NOMO-1 treated with dmso at 0.1 percent for 144 hours (cell line): Measurements from ENCODE around the gene CACNA2D3.

Experiments used
- DNase-seq: peaks from one replicate; lab custom pipeline; 2025; ENCODE audit not compliant: unreplicated experiment; lab: John Stamatoyannopoulos, UW

Gene CACNA2D3

DNA sequence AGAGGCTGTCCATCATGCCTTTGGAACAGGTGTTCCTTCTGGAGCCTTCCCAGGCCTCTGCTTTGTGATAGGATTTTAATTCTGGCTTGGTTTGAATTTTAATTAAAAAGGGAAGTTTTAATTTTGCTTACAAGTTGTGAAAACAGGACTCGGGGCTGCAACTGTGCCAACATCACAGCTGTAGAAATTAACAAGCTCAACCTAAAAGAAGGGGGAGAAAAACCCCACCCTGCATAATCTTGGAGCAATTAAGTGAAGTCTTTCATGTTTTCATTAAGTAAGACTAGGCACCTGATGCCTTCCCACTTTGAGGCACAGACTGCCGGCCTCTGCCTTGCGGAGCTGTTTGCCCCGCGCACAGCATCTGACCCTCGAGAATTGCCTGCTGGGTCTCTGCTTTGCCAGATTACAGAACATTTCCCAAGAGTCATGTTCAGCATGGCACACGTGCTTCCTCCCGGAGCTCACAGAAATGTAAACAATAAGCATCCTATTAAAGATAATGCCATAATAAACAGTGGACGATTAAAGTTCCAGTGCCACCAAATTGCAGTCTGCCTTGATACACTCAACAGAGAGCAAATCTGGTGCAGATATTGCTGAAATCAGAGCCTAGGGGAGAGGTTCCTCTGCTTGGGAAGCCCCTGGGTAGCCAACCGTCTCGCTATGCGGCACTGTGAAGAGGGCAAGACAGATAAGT is 441.3 kb downstream of the CACNA2D3 start:
- DNase-seq, result no peak

DNA sequence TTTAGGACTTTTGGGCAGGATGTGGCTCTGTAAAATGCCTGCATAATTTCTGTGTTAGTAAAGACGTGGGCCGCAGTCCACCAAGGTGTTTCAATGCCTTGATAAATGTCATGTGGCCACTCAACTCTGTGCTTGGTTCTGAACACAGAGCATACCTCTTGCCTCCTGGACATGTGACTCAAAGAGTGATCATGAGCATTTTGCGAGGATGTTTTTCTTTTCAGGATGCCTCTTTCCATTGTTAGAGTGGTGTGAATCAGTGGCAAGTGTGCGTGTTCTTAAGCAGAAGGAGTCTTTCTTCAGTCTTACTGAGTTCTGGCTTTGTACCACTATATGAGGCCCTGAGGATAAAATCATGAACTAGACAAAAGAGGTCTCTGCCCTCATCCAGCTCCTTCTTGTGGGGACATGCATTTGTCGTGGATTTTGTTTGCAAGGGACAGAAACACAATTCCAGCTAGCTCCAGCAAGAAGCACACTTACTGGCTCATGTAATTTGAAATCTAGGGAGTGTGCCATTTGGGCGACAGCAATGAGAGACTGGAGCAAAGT is 442.1 kb downstream of the CACNA2D3 start:
- no peak for DNase-seq

DNA sequence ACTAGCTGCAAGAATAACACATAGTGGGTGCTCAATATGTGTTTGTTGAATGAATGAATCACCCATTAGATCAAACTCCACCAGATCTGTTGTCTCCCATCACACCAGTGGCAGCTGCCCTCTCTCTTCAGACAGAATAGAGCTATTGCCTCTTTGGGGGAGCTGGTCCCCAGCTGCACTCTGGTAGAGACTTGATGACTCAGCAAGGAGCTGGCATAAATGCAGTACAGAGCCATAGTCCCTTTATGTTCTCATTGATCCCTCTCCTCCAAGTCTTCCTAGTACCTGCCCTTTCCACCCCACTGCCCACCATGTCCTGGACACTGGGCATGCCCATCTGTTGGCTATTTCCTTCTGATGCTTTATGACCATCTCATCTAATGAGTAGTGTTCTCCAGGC is 443.6 kb downstream of the CACNA2D3 start:
- DNase-seq, result no peak

DNA sequence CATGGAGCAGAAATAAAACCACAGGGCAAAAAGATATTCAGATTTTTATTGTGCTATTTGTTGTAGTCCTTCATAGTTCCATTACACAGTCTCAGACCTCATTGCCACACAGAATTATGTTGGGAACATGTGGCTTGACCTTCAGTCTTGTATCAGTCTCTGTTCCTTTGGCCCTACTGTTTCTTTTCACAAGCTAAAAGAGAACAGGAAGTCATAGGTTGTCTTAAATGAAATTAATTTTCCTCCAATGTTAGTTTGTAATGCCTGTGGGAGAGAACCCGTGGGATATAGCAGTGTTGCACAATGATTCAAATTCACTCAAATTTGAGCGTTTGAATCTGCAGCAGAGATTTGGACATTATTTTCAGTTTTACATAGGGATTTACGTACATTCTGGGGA is 445.6 kb downstream of the CACNA2D3 start:
- no peak for DNase-seq

DNA sequence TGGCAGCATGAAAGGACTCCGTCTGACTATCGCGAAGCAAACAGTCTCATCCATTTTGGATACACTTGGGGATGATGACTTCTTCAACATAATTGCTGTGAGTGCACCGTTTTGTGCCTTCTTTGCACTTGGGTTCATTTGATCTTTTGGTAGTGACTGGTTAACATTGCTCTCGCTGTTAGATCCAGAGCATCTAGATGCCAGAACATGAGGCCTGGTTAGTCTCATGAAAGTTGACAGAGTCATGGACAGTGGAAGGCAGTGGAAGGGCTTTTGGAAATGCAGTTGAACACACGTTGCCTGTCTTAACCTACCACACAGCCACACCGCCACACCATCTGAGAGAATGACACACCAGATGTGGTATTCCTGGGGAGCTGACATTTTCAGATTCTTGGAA is 447.7 kb downstream of the CACNA2D3 start:
- DNase-seq, result no peak

DNA sequence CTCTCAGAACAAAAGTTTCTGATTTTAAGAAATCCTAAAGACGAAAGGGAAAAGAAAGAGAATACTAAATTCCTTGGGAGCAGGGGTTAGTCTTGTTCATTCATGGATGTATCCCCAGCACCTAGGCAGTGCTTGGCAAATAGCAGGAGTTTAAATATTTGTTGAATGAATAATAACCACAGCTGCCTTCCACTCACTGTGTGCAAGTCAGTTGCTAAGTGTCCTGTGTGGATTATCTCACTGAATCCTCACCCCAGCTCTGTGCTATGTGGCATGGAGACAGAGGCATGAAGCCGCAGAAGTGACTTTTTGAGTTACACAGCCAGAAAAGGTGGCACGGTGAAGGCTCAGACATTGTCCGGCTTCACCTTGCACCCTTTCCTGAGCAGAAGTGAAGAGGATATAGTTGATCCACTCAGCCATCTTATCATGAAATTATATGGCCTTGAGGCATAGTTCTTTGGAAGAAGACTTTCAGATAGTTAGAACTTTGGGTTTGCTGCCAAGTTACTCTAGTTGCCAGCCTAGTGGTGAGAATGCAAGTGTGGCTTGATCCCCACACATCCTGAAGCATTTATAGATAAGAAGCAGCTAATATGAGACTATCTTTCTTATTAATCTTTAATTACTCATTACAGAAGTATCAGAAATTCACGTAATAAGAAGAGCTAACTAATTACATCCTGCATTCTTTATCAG is 450.0 kb downstream of the CACNA2D3 start:
- DNase-seq, result no peak

DNA sequence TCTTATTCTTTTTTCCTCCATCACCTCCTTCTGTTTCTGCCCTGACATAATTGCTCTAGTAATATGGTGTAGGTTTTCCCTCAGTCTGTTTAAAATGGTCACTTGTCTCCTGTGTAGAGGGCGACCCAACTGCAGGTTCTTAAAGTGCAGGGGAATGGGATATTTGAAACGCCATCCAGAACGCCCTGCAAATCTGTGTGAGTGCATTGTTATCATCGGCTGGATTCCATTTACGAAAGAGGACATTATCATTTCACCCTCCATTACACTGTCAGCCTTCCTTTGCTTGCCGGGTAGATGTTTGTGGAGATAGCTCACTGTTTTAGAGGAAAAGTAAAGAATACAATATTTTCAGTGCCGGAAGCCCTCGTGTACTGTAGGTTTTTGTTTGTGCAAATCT is 451.5 kb downstream of the CACNA2D3 start:
- no peak for DNase-seq

DNA sequence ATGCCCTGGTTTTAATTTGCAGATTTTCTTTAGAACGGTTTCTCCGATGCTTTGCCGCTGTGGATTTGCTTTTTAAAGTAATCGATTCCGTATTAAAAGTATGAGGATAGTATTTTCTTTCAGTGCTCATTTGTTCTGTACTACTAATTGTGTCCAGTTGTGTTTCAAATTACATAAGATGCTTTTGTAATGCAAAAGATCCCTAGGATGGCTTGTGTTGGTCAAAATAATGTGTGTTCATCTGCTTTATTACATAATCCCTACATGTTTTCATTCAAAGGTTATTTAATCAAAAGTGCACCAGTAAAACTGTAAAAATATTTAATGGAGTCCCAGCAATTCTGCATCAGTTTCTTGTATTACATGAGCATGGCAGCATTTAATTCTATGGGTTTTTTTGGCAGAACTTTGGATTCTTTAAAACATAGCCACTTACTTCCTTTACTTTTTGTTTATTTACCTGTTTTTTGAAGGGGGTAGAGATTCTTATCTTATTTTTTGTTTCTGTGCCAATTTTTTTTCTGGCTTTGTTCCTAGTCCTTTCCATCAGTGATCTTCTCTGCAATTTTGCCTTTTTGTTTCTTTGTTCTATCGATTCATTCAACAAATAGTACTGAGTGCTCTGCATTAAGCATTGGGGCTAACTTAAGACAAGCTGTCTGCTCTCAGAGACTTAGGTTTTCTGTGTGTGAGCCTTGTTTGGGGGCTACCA is 452.7 kb downstream of the CACNA2D3 start:
- DNase-seq, result no peak

DNA sequence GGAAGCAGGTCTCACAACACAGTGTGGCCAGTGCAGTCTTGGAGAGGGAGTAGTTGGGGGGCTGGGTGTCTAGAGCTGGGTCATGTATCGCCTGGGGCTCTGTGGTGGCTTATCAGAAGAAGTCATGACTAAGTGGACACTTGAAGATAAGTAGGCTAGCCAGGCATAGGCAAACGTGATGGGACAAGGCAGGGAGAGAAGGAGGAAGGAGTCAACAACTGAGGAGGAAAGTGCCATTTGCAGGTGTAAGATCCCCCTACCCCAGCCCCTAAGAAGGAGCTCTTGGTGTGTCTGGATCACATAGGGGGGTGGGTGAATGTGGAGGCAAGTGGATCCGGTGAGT is 453.2 kb downstream of the CACNA2D3 start:
- no peak for DNase-seq

DNA sequence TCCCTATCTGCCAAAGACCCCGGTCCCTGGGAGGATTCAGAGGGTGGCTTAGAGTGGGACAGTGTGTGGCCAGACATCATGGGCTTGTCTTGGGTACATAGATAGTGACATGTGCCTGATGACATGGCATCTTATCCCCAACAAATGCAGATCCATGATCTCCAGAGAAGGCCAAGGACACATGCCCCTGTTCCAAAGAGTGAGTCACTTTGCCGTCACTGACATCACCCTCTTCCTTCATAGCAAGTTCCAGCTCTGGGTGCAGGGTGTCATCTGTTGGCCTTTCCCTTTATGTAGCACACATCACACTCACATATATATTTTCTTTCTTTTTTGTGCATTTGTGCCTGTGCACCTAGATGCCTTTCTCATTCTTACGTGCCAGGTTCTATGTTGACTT is 455.0 kb downstream of the CACNA2D3 start:
- no peak for DNase-seq

DNA sequence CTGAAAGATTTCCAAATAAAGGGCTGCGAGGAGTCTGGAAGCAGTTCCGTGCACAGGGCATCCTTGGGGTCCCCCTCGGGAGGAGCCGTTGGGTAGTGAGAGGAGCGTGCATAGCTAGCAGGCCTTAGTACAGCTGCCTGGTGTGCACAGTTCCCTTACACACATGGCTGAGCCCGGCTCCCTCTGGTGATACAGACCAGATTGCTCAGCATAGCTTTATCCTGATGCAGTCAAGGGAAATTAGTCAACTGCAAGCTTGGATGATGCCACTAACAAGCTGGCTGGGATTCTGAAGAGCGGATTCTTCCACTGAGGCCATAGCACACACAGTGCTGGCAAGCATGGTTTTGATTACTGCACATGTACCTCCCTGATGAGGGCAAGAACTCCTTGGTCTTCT is 456.1 kb downstream of the CACNA2D3 start:
- DNase-seq, result no peak

DNA sequence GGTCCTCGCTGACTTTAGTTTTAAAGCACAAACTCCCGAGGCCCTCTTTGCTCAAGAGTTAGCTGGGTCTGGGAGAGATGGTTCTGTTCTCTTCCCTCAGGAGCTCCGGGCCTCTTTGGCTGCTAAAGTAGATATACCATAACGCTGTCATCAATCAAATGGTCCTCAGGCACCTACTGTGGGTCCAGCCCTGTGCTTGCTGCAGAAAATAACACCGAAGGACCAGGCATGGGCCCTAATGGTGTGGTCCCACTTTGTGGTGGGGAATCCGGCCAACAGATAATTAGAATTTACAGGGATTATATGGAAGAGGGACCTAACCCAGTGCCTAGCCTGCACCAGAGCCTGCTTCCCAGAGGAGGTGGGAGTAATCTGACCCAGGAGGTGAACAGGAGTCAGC is 458.1 kb downstream of the CACNA2D3 start:
- no peak for DNase-seq

DNA sequence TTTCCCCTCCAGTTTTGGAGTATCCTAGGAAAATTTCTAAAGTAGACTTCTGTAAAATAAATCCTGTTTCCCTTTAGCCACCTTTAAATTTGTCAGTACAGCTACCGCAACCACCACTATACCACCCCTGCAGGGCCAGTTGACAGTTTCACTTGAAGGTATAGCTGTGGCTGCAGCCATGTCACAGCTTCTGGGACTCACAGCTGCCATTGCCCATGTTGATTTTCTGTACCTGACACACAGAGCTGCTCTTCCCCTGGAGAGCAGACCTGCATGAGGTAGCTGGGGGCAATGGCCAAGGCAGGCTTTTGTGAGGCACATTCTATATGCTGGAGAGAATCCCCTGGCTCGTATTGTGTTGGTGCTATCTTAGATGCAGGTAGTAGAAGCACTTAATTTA is 460.1 kb downstream of the CACNA2D3 start:
- no peak for DNase-seq

DNA sequence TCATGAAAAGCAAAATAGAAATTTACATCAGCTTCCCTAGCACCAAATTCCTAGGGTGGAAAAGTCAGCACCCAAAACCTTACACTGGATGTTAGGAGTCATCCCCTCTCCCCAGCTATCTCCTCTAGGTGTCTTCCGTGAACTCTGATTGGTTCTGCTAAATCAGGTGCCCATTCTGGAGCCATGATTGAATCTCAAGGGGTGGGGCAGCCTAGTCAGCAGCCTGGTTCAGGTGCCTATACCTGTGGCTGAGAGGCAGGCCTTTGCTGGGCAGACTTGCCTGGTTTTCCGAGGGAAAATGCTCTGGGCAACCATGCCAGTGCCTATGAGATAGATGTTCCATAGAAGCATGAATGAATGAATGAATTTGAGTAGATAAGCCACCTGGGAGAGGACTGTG is 468.8 kb downstream of the CACNA2D3 start:
- no peak for DNase-seq

DNA sequence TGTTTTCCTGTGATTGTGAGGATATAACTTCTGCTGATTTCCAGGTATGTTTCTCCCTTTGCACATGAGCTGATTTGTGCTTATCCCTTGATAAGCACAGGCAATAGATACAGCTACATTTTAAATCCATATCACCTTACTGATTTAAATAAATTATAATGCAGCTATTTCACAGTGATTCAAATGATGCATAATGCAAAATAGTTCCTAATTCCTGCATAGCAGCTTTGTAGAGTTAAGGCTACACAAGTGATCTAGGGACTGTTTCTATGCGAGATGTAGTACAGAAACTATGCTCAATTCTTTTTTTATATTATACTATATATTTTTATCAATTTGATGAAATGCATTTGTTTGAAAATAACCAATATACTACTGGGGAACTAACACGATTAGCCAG is 471.3 kb downstream of the CACNA2D3 start:
- no peak for DNase-seq

DNA sequence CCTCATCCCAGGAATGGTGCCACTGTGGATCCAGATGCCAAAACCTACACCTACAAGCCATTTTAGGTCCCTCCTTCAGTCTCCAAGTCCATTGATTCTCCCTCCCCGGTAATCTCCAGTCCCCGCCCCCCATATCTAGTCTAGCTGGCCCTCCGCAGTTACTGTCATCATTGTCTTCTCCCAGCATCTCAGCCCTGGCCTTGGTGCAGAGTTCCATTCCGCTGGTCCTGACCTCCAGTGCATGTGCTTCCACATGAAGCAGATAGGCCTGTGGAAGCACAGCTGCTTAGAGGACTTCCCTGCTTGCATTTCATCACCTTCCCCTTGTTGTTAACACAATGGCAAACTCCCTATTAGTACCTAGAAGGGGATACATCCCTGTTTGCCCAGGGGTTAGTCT is 473.7 kb downstream of the CACNA2D3 start:
- no peak for DNase-seq

DNA sequence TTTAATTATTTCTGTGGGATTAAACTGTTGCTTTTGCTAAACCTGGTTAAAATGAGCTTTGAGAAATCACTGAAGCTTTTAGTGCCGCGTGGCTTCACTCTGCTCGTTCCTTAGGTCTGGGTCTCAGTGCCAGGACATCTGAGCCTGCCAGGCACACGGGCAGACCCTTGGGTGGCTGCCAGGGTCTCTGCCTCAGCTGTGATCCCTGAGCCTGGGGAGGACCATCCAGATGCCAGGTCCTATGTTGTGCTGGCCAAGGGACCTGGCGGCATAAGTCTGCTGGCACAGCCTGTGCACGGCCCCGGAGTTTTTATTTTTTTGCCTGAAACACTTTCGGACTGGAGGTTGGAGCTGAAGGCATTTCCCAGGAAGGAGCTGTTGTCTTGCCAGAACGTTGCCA is 477.4 kb downstream of the CACNA2D3 start:
- no peak for DNase-seq

DNA sequence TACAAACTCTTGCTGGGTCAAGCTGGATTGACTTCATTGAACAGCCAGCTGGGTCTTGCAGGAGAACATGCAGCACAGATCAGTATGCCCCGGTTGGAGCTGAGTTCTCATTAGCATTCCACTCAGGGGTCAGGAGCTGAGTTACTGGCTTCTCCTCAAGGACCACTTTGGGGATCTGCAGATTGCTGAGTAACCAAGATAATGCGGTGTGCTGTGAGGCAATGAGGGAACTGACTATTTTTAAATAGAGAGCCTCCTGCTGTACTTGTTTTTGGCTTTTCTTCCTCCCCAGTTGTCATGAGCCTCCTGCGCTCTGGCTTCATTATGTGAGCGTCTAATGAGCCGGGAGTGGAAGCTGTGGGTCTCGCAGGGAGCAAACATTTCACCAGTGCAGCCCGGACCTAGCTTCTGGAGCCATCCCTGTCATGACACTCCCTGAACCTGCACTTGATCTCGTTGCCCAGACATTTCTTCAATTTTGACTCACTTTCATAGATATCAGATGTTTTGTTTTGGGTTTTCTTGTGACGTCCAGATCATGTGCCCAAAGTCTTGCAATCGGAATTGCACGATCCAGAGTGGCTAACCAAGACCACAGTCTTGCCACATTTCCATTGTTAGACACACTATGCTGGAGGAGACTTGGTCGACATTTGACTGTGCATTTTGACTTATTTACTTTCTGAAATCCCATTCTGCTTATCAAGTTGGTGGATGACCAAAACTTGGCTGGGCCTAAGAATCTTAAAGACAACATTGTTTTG is 478.3 kb downstream of the CACNA2D3 start:
- no peak for DNase-seq

DNA sequence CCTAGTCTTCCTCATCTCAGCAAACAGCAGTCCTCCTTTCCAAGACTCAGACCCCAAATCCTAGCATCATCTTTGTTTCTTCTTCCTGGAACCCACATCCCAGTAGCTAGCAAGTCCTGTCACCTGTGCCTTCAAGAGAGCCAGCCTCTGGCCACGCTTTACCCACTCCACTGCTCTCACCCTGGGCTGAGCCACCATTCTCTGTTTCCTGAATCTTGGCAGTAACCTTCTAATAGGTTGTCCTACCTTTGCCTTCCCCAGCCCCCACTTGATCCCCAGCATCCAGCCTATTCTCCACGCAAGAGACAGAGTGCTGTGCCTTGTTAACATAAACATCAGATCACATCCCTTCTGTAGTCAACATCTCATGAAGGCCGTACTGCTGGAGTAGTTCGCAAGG is 482.1 kb downstream of the CACNA2D3 start:
- DNase-seq, result no peak

DNA sequence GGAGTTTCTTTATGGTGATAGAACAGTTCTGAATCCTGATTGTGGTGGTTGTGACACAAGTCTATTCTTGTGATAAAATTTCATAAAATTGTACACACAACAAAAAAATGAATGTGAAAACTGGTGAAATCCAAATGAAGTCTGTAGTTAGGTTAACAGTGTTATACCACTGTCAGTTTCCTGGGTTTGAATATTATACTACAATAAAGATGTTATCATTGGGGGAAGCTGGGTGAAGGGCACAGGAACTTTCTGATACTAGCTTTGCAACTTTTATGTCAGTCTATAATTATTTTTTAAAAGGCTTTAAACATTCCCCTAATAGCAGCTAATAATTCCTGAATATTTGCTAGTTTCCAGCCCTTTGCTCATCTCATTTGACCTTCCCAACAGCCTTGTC is 485.7 kb downstream of the CACNA2D3 start:
- DNase-seq, result no peak

DNA sequence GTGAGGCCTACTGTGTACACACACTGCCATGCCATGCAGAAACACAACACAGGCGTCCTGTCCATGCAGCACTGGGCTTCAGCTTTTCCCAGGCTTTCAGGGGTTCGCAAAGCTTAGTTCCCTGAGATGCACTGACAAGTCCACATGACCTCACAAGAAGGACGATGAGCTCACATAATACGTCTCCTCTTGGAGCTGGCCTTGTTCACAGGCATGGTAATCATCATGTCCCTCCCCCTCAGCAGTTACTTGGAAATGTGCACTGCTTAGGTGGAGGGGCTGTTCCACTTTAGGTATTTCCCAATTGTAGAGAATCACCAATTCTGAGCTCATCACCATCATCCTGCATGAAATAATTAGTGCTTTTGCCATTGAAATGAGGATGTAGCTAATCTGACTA is 496.7 kb downstream of the CACNA2D3 start:
- no peak for DNase-seq
